ENCODE measurements around the gene NAV2.

NAV2 gene

GRCh38 chr11:20043992-20044391, 331.4 kb downstream of the NAV2 start:
- no peak for TF ChIP-seq CTCF (IDR thresholded peaks at IDR 0.05; ENCODE audit: low read depth, low read length, missing control alignments)
- H3K4me3 ChIP-seq (ENCODE audit: low read depth, low read length) = no peak overlapping the region
- no peak for DNase-seq (ENCODE audit: low read depth)

DNA sequence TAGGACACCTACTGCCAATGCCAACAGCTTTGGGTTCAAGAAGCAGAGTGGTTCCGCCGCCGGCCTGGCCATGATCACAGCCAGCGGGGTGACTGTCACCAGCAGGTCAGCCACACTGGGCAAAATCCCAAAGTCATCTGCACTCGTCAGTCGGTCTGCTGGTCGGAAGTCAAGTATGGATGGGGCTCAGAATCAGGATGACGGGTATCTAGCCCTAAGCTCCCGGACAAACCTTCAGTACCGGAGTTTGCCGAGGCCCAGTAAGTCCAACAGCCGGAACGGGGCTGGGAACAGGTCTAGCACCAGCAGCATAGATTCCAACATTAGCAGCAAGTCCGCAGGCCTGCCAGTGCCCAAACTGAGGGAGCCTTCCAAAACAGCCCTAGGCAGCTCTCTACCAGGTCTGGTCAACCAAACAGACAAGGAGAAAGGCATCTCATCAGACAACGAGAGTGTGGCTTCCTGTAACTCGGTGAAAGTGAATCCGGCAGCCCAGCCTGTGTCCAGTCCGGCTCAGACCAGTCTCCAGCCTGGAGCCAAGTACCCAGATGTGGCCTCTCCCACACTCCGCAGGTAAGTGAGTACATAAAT, 332.6 kb downstream of the NAV2 start:
- no peak for DNase-seq (ENCODE audit: low read depth)
- H3K4me3 ChIP-seq (ENCODE audit: low read depth, low read length) = no peak overlapping the region
- no peak for TF ChIP-seq CTCF (IDR thresholded peaks at IDR 0.05; ENCODE audit: low read depth, low read length, missing control alignments)

DNA sequence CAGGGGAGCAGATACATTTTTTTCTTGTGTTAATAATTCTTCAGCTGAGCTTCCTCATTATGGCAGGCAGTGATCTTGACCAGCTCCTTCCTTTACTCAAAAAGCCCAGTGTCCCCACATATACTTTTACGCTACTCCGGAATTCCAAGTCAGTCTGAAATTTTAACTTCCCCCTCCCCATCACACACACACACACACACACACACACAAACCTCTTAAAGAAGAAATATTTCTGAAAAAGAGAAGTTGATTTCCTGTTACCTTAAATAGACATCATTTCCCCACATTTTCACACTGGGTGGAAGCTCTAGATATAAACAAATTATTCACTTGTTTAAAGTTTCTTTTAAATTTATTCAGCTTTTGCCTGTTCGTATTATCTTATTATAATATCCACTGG, 333.8 kb downstream of the NAV2 start:
- no peak for TF ChIP-seq CTCF (IDR thresholded peaks at IDR 0.05; ENCODE audit: low read depth, low read length, missing control alignments)
- no peak overlapping the region for H3K4me3 ChIP-seq (ENCODE audit: low read depth, low read length)
- DNase-seq (ENCODE audit: low read depth) = no peak

- no peak for DNase-seq (ENCODE audit: low read depth)
- TF ChIP-seq CTCF (IDR thresholded peaks at IDR 0.05; ENCODE audit: low read depth, low read length, missing control alignments) = no peak
- no peak overlapping the region for H3K4me3 ChIP-seq (ENCODE audit: low read depth, low read length)
Measured at GRCh38 chr11:20047006-20047768, 334.6 kb downstream of the NAV2 start.

GRCh38 chr11:20047769-20048154, 335.1 kb downstream of the NAV2 start:
- no peak for DNase-seq (ENCODE audit: low read depth)
- no peak for TF ChIP-seq CTCF (IDR thresholded peaks at IDR 0.05; ENCODE audit: low read depth, low read length, missing control alignments)
- H3K4me3 ChIP-seq (ENCODE audit: low read depth, low read length) = no peak overlapping the region

DNA sequence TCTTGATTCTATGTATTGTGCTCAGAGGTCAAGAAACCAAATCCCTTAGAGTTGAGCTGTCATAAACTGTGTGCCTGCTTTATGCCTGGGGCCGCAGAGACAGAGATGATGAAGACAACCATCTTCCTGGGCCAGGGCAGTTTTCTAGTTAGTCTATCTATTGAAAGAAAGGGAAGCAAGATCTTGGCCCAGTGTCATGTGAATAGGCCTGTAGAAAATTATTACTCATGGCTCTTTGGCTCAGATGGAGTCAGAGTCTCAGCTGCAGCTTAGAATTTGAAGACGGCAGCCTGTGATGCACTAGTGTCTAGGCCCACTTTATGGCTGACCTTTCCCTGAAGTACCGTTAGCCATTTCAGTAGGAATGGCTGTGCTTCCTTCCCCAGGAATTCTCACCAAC, 335.6 kb downstream of the NAV2 start:
- TF ChIP-seq CTCF (IDR thresholded peaks at IDR 0.05; ENCODE audit: low read depth, low read length, missing control alignments) = no peak
- no peak for DNase-seq (ENCODE audit: low read depth)
- H3K4me3 ChIP-seq (ENCODE audit: low read depth, low read length) = no peak overlapping the region

DNA sequence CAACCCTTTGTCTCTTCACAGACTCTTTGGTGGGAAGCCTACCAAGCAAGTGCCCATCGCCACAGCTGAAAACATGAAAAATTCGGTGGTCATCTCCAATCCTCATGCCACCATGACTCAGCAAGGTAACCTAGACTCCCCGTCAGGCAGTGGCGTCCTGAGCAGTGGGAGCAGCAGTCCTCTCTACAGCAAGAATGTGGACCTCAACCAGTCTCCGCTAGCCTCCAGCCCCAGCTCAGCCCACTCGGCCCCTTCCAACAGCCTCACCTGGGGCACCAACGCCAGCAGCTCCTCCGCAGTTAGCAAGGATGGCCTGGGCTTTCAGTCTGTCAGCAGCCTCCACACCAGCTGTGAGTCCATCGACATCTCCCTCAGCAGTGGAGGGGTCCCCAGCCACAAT, 336.1 kb downstream of the NAV2 start:
- no peak for DNase-seq (ENCODE audit: low read depth)
- no peak for TF ChIP-seq CTCF (IDR thresholded peaks at IDR 0.05; ENCODE audit: low read depth, low read length, missing control alignments)
- no peak overlapping the region for H3K4me3 ChIP-seq (ENCODE audit: low read depth, low read length)
